Lower leg skin (tissue), 3 donors: ENCODE data around the gene DNAJB7.

Experiments
- CTCF ChIP-seq, 3 donors: fragments of 450-650 bp; IDR thresholded peaks; one replicate each; pipeline ENCODE4 v1.5.1; 2016; ENCODE audit warnings: antibody characterized with exemption in 3 of 3, mild to moderate bottlenecking in 3 of 3, moderate library complexity in 2 of 3
- POLR2A ChIP-seq, 2 donors: fragments of 450-650 bp; IDR thresholded peaks; one replicate each; pipeline ENCODE4 v1.6.1; 2016 to 2017; ENCODE audit warnings: antibody characterized with exemption in 2 of 2, mild to moderate bottlenecking in 1 of 2, moderate library complexity in 1 of 2

DNA sequence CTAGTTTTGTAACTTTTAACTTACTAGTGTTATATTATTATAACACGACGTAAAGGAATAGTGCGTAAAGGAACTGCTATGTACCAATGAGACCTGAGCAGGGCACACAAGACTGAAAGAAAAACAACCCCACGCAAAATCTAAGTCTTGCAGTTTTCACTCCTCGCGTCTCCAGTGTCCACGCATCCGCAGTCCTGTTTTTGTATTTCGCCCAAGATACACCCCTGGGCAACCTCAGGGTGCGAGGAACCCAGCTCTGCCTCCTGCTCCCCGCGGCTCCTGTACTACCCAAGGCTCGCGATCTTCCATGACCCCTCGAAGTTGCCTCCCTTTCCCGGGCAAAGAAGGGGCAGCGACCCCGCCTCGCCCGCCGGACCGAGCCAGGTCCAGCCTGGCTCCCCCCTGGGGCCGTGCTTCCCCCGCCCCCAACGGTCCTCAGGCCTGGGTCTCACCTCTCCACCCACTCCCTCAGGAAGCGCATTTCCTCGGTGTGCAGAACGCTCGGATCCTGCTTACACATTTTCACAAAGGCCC lies 5.9 kb downstream of the DNAJB7 start:
- TF ChIP-seq POLR2A (IDR thresholded peaks at IDR 0.05): no peak
- no peak for TF ChIP-seq CTCF (IDR thresholded peaks at IDR 0.05)
